SIG-M5 (cell line): ENCODE data around the gene VANGL2.

Experiments used
- DNase-seq: peaks from one replicate; lab custom pipeline; 2025; lab: John Stamatoyannopoulos, UW

The VANGL2 gene

GRCh38 chr1:160428053-160428452 lies 27.7 kb downstream of the VANGL2 start:
- no peak for DNase-seq

DNA sequence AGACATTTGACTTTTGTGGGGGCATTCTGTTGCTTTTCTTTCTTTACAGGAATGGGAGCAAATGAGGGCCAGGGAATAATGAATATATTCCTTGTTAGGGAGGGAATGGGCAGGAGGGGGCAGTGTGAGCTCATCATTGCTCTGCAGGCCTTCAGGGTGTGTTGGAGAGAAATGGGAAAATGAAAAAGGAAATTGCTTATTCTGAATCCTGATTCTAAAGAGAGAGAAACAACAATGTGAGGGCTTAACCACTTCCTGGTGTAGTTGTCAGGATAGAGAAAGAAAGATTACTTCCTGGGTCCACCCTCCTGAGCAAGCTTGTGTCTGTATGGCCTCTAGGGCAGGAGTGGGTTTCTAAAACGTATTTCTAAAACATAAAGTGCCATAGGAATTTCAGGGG lies 28.3 kb downstream of the VANGL2 start:
- no peak for DNase-seq

DNA sequence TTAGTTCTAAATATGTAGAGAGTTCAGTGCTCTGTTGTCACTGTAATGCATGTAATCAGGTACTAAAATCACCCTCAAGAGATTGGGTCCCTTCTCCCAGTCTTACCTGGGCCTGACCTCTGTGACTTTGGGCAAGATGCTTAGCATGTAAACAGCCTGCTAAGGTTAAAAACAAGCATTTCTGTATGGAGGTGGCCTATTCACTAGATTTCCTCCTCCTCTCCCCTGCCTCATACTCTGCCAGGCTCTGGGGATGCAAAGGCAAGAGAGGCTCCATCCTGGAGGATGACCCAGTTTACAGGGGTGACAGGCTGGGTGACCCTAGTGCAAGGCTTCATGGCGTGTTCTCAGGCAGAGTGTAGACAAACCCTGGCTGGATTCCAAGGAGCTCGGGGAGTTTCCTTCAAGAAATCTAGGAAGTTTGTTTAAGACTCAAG lies 28.8 kb downstream of the VANGL2 start:
- DNase-seq: no peak

GRCh38 chr1:160429702-160430535 lies 29.6 kb downstream of the VANGL2 start:
- no peak for DNase-seq

- no peak for DNase-seq
Measured at GRCh38 chr1:160431006-160431405, 30.6 kb downstream of the VANGL2 start.

DNA sequence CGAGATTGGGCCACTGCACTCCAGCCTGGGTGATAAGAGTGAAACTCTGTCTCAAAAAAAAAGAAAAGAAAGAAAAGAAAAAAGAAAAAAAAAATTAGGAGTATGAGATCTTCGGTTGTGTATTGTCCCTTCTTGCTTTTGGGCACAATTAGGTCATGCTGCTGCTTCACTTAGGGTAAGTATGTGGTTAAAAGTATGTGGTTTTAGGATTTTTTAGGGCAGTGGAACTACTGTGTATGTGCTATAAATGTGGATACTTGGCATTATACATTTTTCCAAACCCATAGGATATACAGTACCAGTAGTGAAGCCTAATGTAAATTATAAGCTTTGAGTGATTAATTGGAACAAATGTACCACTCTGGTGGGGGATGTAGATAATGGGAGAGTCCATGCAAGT lies 31.2 kb downstream of the VANGL2 start:
- DNase-seq: no peak

GRCh38 chr1:160432371-160432786 lies 32.0 kb downstream of the VANGL2 start:
- no peak for DNase-seq

GRCh38 chr1:160436966-160437365 lies 36.6 kb downstream of the VANGL2 start:
- DNase-seq: no peak

DNA sequence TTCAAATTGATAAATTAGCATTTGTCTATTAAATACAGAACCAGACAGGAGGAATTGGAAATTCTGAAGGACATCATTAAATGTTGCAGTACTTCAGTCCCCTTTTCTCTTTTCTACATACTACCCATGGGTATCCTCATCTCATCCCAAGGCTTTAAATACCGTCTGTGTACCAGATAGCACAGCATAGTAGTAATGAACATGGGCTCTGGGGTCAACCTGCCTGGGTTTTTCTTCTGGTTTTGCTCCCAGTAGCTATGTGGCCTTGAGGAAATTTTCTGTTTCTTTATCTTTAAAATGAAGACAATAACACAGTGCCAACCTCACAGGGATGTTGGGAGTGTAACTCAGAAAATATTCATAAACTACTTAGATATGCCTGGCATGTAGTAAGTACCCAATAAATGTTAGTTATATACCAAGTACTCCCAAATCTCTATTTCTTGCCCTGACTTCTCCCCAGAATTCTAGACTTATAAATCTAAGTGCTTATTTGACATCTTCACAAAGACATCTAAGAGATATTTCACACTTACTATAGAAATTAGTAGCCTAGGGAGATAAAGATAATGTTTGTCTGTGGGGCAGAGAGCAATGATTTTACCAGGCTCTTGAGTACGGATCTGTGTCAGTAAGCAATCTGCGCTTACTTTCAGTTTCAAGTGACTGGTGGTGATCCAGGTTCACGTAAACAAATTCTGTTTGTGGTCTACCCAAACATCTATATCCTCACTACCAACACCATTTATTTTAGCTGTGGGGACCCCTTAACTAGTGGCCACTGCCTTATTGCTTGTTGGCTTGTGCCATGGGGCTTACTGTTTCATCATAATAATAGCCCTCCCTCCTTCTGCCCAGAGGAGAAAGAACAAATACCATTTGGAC lies 37.3 kb downstream of the VANGL2 start:
- no peak for DNase-seq

GRCh38 chr1:160438317-160438918 lies 38.1 kb downstream of the VANGL2 start:
- no peak for DNase-seq

- DNase-seq: no peak
Measured at GRCh38 chr1:160438935-160439334, 38.6 kb downstream of the VANGL2 start.

DNA sequence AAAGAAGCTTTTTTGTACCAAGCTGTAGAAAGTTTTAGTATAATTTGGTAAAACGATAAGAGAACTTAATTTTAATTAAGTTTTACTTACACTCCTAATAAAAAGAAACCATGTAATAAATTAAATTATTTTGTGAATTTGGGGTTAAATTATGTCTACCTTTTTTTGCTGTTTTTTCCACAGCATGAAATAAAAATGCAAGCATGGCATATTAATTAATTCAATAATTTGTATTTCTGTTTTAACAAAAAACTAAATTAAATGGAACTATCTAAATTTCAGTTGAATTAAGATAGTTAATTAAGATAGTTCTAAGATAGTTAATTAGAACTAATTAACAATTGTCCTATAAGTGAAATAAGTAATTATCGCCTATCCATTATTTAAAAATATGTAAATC lies 39.4 kb downstream of the VANGL2 start:
- DNase-seq: no peak

DNA sequence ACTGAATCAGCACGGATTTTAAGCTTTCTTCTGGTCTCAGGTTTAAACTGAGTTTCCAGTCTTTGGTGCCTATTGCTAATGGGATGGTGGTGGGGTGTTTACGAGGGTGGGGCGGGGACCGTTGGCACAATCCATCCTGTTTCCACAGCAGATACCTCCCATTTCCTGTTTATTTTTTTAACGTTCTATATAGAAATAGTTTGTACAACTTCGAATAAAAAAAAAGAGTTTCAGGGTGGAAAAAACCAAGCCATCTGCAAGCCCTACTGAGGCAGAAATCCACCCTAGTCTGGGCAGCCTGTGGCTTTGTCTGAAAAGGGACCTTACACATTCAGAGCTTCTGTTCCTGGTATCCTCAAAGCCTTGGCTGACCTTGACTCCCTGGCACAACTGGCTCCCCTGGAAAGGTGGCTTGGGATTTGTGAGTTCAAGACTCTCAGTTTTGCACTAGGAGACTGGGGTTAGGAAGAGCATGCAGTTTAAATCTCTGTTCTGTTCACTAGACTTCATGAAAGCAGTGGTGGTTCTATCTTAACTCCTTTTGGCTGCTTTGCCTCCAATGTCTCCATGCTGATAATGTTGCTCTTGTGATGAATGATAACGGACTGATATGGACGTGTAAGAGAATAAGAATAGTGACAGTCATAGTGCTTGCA lies 46.7 kb downstream of the VANGL2 start:
- no peak for DNase-seq

DNA sequence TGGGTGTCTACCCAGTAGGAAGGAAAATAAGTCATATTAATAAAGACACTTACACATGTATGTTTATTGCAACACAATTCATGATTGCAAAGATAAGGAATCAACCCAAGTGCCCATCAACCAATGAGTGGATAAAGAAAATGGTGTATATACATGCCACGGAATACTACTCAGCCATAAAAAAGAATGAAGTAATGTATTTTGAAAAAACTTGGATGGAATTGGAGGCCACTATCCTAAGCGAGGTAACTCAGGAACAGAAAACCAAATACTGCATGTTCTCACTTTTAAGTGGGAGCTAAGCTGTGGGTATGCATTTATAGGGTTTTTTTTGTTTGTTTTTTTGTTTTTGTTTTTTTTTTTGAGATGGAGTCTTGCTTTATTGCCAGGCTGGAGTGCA lies 49.1 kb downstream of the VANGL2 start:
- DNase-seq: no peak

DNA sequence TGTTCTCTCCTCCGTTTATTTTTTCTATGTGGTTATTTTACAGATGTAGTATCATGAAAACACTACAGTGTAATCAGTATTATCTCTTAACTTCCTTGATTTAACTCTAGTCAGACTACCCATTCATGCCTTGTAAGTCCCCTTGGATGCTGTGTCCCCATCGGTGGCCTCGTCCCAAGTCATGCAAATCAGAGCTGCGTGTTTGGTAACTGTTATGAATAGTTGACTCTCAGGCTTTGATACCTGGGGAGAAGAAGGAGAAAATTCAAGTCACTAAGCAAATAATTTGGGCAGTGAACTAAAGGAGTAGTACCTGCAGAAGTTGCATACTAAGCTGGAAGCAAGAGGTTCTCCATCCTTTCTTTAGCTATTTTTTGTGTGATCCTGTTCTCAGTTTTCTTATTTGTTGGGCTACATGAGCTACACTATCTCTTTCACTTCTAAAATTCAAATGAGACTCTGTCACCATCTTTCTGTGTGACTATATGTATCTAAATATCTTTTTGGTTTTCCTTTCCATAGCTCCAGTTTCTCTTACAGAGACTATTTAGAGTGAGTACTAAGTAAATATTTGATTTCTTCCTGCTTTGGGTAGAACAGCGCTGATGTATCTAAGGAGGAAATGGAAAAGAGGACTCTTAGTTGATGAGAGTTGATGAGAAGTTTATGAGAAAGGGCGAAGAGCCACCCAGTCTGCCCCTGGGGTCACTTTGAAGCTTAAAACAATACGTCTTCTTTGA lies 50.9 kb downstream of the VANGL2 start:
- DNase-seq: no peak

DNA sequence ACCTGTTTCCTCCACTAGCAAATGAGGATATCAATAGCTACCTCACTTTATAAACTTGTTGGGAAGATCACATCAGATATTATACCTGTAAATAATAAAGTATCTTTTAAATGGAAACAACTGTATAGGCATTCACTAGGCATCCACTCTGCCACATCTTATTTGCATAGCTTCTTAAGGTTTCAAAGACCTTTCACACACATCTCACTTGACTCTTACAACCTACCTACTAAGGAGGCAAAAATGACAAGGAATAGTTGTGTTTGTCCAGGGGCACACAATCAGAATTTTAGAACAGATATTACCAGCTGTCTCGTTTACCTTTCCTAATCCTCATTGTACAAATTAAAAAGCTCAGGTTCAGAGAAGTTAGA lies 51.5 kb downstream of the VANGL2 start:
- no peak for DNase-seq

DNA sequence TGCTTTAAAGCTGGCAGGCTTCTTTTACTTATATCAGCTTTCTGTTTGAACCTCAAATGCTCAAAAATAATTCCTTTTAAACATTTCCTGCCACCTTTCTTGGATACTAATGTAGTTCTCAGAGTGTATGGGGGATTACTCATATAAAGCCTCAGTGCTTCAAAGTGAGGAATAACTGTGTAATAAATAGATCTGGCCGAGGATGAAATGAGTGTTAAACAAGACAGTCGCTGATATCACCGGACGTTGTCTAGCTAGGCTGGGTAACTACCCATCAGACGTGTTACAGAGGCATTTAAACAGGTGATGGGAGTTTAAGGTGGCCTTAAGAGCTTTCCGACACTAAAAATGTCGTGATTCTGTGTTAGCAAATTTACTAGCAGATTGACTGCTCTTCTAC lies 53.1 kb downstream of the VANGL2 start:
- DNase-seq: no peak

GRCh38 chr1:160454371-160455152 lies 54.2 kb downstream of the VANGL2 start:
- DNase-seq: no peak

GRCh38 chr1:160455153-160455517 lies 54.8 kb downstream of the VANGL2 start:
- DNase-seq: no peak

- no peak for DNase-seq
Measured at GRCh38 chr1:160459056-160459455, 58.7 kb downstream of the VANGL2 start.

DNA sequence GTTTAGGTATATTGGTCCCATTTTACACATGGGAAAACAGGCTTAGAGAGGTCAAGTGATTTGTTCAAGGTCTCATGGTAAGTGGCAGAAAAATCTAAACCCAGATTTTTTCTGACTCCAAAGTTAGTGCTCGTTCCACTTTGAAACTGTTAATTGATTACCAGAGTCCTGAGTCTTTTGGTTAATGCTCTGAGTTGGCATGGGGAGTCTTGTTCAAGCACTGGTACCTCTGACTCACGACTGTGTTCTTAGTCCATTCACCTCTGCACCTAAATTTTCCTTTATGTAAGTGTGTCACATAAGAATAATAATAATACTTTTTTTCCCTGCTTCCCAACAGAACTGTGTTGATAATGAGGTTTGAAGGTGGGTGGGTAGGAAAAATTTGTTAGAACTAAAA lies 59.3 kb downstream of the VANGL2 start:
- no peak for DNase-seq
